ENCODE data around the gene SCRN1. TPM values are rescaled to one million over a fixed set of nuclear protein-coding genes. Genes with fewer than 3 reads are reported as not detected.

Gene SCRN1
- total RNA-seq = 10 to 100 TPM; 12.4 to 65.6 TPM

GRCh38 chr7:29989257-29989995, at the start of gene SCRN1:
Gene SCRN1, minus strand, starts transcription at chr7:29989801. Its CDS starts 20,734 bp downstream, at chr7:29969067.

GRCh38 chr7:30028216-30028748, 38.7 kb upstream of the SCRN1 start, which contains the start of gene PLEKHA8:
Gene PLEKHA8, plus strand, starts transcription at chr7:30028412. Its CDS starts 351 bp downstream, at chr7:30028763.

GRCh38 chr7:30026229-30027064, 36.8 kb upstream of the SCRN1 start, which contains the start of gene FKBP14:
Gene FKBP14, minus strand, starts transcription at chr7:30026702. Its CDS starts 194 bp downstream, at chr7:30026508.

Small RNAs within 50 kb of the gene (small RNA-seq; reads per million reads assigned to genes)
- gene RF01210 = 0 to 0.04 reads per million in 2 donors

Other genes starting within 250 kb of the SCRN1 start
- gene WIPF3, start 183.3 kb downstream of the SCRN1 start, total RNA-seq = under 1 TPM in 1 of 2 donors, not detected in 1; under 0.01 TPM
- gene FKBP14, start 36.9 kb upstream of the SCRN1 start, total RNA-seq = 10 to 100 TPM; 11.0 to 18.3 TPM
- 10 to 100 TPM in 1 of 2 donors, 1 to 10 TPM in 1; 9.3 to 15.0 TPM for gene PLEKHA8, start 38.6 kb upstream of the SCRN1 start, total RNA-seq
- gene MTURN, start 145.2 kb upstream of the SCRN1 start, total RNA-seq = 10 to 100 TPM; 18.6 to 28.9 TPM

Measured in melanocyte of skin (primary cell).